MM.1S (cell line): ENCODE data around the gene WNT5A.

Experiments
- DNase-seq: peaks from one replicate; pipeline ENCODE4 v3.0.0-alpha.2; 2015
- H2AFZ ChIP-seq: fragments of 300-600 bp; sonication (generic); 2 replicates; pipeline ENCODE4 v1.6.0; 2016; ENCODE audit warnings: antibody characterized with exemption, low read length
- H3F3A ChIP-seq: fragments of 300-600 bp; sonication (generic); 2 replicates; pipeline ENCODE4 v1.6.1; 2016; ENCODE audit warnings: mild to moderate bottlenecking, antibody characterized with exemption, low read length, moderate library complexity, mixed read lengths; ENCODE audit not compliant: insufficient read depth
- H3K27ac ChIP-seq: fragments of 300-600 bp; sonication (generic); 2 replicates; pipeline ENCODE4 v1.5.1; 2016; ENCODE audit warnings: mild to moderate bottlenecking, low read length
- H3K27me3 ChIP-seq: fragments of 300-600 bp; sonication (generic); replicated peaks from 2 replicates; pipeline ENCODE4 v1.6.0; 2016; ENCODE audit warnings: low read length; ENCODE audit not compliant: insufficient read depth
- H3K36me3 ChIP-seq: fragments of 300-600 bp; sonication (generic); replicated peaks from 2 replicates; pipeline ENCODE4 v1.6.1; 2016; ENCODE audit warnings: mild to moderate bottlenecking, low read length, mixed read lengths; ENCODE audit not compliant: insufficient read depth
- H3K4me1 ChIP-seq: fragments of 300-600 bp; sonication (generic); 2 replicates; pipeline ENCODE4 v1.6.1; 2016; ENCODE audit warnings: low read length, mixed read lengths
- H3K4me2 ChIP-seq: fragments of 300-600 bp; sonication (generic); 2 replicates; pipeline ENCODE4 v1.6.0; 2016; ENCODE audit warnings: low read depth, low read length
- H3K4me3 ChIP-seq: fragments of 300-600 bp; sonication (generic); 2 replicates; pipeline ENCODE4 v1.5.1; 2016; ENCODE audit warnings: low read length, mixed read lengths
- H3K79me2 ChIP-seq: fragments of 300-600 bp; sonication (generic); 2 replicates; pipeline ENCODE4 v1.6.1; 2016; ENCODE audit warnings: mixed run types, low read length, mixed read lengths
- H3K9ac ChIP-seq: fragments of 300-600 bp; sonication (generic); 2 replicates; pipeline ENCODE4 v1.6.1; 2016; ENCODE audit warnings: low read length, mixed read lengths
- H3K9me2 ChIP-seq: fragments of 300-600 bp; sonication (generic); replicated peaks from 2 replicates; pipeline ENCODE4 v1.6.1; 2016; ENCODE audit warnings: mild to moderate bottlenecking, low read length, mixed read lengths; ENCODE audit not compliant: insufficient read depth
- H3K9me3 ChIP-seq: fragments of 300-600 bp; sonication (generic); replicated peaks from 2 replicates; pipeline ENCODE4 v1.6.1; 2016; ENCODE audit warnings: mild to moderate bottlenecking, low read length, mixed read lengths; ENCODE audit not compliant: insufficient read depth
- H4K20me1 ChIP-seq: fragments of 300-600 bp; sonication (generic); 2 replicates; pipeline ENCODE4 v1.6.1; 2016; ENCODE audit warnings: mild to moderate bottlenecking, low read length, moderate library complexity, mixed read lengths; ENCODE audit not compliant: insufficient read depth
- CTCF ChIP-seq: fragments of 300-600 bp; sonication (generic); IDR thresholded peaks from 2 replicates; pipeline ENCODE4 v1.5.1; 2016; ENCODE audit warnings: antibody characterized with exemption, low read length, mixed read lengths
- EZH2 ChIP-seq: fragments of 300-600 bp; sonication (generic); optimal IDR thresholded peaks from 2 replicates; pipeline ENCODE3; 2017; ENCODE audit warnings: low read depth, mild to moderate bottlenecking, antibody characterized with exemption, low read length, mixed read lengths
- EZH2phosphoT487 ChIP-seq: fragments of 300-600 bp; sonication (generic); IDR thresholded peaks from 2 replicates; pipeline ENCODE4 v1.6.1; 2018; ENCODE audit warnings: antibody characterized with exemption, low read length

Gene WNT5A

GRCh38 chr3:55494976-55495375 is 7.9 kb upstream of the WNT5A start:
- Histone ChIP-seq H2AFZ (no peak overlapping the region), H3K9me3 (no peaks in the 10 kb centered on the region), H3K36me3 (no peaks in the 10 kb centered on the region), H3K4me1 (peaks cover 2% of the 10 kb centered on the region; the same call in 1 of the 2 replicates), H3K9ac (no peak overlapping the region), H3K4me2 (no peak overlapping the region), H3K4me3 (no peak overlapping the region), H3K27ac (no peak overlapping the region), H3K9me2 (no peaks in the 10 kb centered on the region), H4K20me1 (no peaks in the 10 kb centered on the region), H3F3A (peaks cover 5% of the 10 kb centered on the region), H3K27me3 (no peaks in the 10 kb centered on the region), H3K79me2 (no peaks in the 10 kb centered on the region)
- DNase-seq: no peak
- TF ChIP-seq EZH2phosphoT487 (no peak), EZH2 (no peak), CTCF (no peak)

- H4K20me1 ChIP-seq: no peaks in the 10 kb centered on the region
- H3K4me2 ChIP-seq: no peak overlapping the region
- no peak overlapping the region for H3K9ac ChIP-seq
- H3K4me1 ChIP-seq: peaks cover 6% of the 10 kb centered on the region; the same call in 1 of the 2 replicates
- no peak for DNase-seq
- H3K36me3 ChIP-seq: no peaks in the 10 kb centered on the region
- H3K9me2 ChIP-seq: no peaks in the 10 kb centered on the region
- no peaks in the 10 kb centered on the region for H3K79me2 ChIP-seq
- no peak overlapping the region for H2AFZ ChIP-seq
- no peaks in the 10 kb centered on the region for H3K27me3 ChIP-seq
- TF ChIP-seq EZH2phosphoT487 (no peak), EZH2 (no peak), CTCF (no peak)
- no peak overlapping the region for H3K4me3 ChIP-seq
- H3K9me3 ChIP-seq: no peaks in the 10 kb centered on the region
- H3F3A ChIP-seq: peaks cover 8% of the 10 kb centered on the region
- no peak overlapping the region for H3K27ac ChIP-seq
Observed at GRCh38 chr3:55492976-55493375, 5.9 kb upstream of the WNT5A start.

GRCh38 chr3:55491296-55491816 is 4.2 kb upstream of the WNT5A start:
- H3F3A ChIP-seq: peaks cover 8% of the 10 kb centered on the region
- no peak for DNase-seq
- no peaks in the 10 kb centered on the region for H3K79me2 ChIP-seq
- H3K4me2 ChIP-seq: no peak overlapping the region
- no peaks in the 10 kb centered on the region for H3K36me3 ChIP-seq
- H3K9me2 ChIP-seq: no peaks in the 10 kb centered on the region
- no peak overlapping the region for H3K9ac ChIP-seq
- H3K27me3 ChIP-seq: no peaks in the 10 kb centered on the region
- H3K4me1 ChIP-seq: peaks cover 6% of the 10 kb centered on the region; the same call in 1 of the 2 replicates
- H3K9me3 ChIP-seq: no peaks in the 10 kb centered on the region
- H3K4me3 ChIP-seq: no peak overlapping the region
- no peak overlapping the region for H3K27ac ChIP-seq
- H2AFZ ChIP-seq: no peak overlapping the region
- H4K20me1 ChIP-seq: no peaks in the 10 kb centered on the region
- TF ChIP-seq EZH2: no peak
- TF ChIP-seq CTCF: no peak
- TF ChIP-seq EZH2phosphoT487: no peak
